Ovary (tissue), 3 donors: ENCODE results near the gene INIP.

Experiments
- CTCF ChIP-seq, 3 donors: fragments of 450-650 bp in 2 of 3; fragments of 200-600 bp in 1 of 3; IDR thresholded peaks; one replicate each; pipeline versions ENCODE4 v1.5.1 to v1.8.0; 2016 to 2022; ENCODE audit warnings: antibody characterized with exemption in 3 of 3, mild to moderate bottlenecking in 1 of 3
- POLR2A ChIP-seq: fragments of 450-650 bp; IDR thresholded peaks from one replicate; pipeline ENCODE4 v1.6.1; 2017; ENCODE audit warnings: antibody characterized with exemption, mild to moderate bottlenecking, moderate library complexity
- donor health status: DM: no; HTN: no; CAD: no.

DNA sequence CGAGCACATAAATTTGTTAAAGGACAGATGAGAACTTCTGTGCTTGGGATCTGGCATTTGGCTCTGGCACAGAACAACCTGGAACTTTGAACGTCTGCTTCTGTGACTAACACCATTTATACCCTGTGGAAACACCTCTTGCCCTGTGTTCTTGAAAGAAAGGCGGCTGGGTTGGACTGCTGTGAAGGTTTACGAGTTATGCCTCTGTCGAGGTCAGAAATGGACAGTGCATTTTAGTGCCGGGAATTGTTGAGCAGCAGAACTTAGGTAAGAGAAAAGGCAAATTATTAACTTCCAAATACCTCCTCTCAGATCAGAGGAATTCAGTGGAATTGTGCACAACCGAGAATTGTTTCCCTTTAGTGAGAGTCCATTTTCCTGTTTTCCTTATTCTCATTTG, 14.1 kb upstream of the INIP start:
- TF ChIP-seq CTCF (IDR thresholded peaks at IDR 0.05) (no peak), POLR2A (no peak)
